Neural cell (in vitro differentiated cells): ENCODE results near the gene HINT2.

Experiments used
- EP300 ChIP-seq: fragments of 450-650 bp; conservative IDR thresholded peaks from 2 replicates; pipeline ENCODE4 v1.6.1; 2014; ENCODE audit warnings: antibody characterized with exemption, mild to moderate bottlenecking, moderate library complexity; ENCODE audit not compliant: poor library complexity, severe bottlenecking
- EZH2 ChIP-seq: fragments of 200-600, 300-800 bp; shearing (Covaris generic), sonication (generic); IDR thresholded peaks from 2 replicates; pipeline ENCODE4 v1.6.1; 2014; ENCODE audit warnings: antibody characterized with exemption, low read length, borderline replicate concordance, mild to moderate bottlenecking; ENCODE audit not compliant: insufficient read depth, poor library complexity, severe bottlenecking
- POLR2AphosphoS5 ChIP-seq: IDR thresholded peaks from 2 replicates; pipeline ENCODE4 v1.6.1; 2012
- SMC3 ChIP-seq: fragments of 450-650 bp; conservative IDR thresholded peaks from 2 replicates; pipeline ENCODE4 v1.6.1; 2014; ENCODE audit warnings: antibody characterized with exemption, mild to moderate bottlenecking, moderate library complexity; ENCODE audit not compliant: poor library complexity
- TF ChIP-seq, protein P1 (sequence below): fragments of 450-650 bp; IDR thresholded peaks from 2 replicates; pipeline ENCODE4 v1.5.1; 2014; ENCODE audit warnings: antibody characterized with exemption, mild to moderate bottlenecking, moderate library complexity; ENCODE audit not compliant: poor library complexity, severe bottlenecking
- TF ChIP-seq, protein P2 (sequence below): IDR thresholded peaks from 2 replicates; pipeline ENCODE4 v1.6.1; 2012; ENCODE audit warnings: borderline replicate concordance

GRCh38 chr9:35812025-35812602 is 2.7 kb downstream of the HINT2 start, which contains the start of gene SPAG8:
- TF ChIP-seq, protein P1, sequence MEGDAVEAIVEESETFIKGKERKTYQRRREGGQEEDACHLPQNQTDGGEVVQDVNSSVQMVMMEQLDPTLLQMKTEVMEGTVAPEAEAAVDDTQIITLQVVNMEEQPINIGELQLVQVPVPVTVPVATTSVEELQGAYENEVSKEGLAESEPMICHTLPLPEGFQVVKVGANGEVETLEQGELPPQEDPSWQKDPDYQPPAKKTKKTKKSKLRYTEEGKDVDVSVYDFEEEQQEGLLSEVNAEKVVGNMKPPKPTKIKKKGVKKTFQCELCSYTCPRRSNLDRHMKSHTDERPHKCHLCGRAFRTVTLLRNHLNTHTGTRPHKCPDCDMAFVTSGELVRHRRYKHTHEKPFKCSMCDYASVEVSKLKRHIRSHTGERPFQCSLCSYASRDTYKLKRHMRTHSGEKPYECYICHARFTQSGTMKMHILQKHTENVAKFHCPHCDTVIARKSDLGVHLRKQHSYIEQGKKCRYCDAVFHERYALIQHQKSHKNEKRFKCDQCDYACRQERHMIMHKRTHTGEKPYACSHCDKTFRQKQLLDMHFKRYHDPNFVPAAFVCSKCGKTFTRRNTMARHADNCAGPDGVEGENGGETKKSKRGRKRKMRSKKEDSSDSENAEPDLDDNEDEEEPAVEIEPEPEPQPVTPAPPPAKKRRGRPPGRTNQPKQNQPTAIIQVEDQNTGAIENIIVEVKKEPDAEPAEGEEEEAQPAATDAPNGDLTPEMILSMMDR: no peak
- peak; percentile 65 for TF ChIP-seq POLR2AphosphoS5
- TF ChIP-seq EZH2: no peak
- TF ChIP-seq EP300: peak; percentile 28
- peak; percentile 35 for TF ChIP-seq SMC3
- TF ChIP-seq, protein P2, sequence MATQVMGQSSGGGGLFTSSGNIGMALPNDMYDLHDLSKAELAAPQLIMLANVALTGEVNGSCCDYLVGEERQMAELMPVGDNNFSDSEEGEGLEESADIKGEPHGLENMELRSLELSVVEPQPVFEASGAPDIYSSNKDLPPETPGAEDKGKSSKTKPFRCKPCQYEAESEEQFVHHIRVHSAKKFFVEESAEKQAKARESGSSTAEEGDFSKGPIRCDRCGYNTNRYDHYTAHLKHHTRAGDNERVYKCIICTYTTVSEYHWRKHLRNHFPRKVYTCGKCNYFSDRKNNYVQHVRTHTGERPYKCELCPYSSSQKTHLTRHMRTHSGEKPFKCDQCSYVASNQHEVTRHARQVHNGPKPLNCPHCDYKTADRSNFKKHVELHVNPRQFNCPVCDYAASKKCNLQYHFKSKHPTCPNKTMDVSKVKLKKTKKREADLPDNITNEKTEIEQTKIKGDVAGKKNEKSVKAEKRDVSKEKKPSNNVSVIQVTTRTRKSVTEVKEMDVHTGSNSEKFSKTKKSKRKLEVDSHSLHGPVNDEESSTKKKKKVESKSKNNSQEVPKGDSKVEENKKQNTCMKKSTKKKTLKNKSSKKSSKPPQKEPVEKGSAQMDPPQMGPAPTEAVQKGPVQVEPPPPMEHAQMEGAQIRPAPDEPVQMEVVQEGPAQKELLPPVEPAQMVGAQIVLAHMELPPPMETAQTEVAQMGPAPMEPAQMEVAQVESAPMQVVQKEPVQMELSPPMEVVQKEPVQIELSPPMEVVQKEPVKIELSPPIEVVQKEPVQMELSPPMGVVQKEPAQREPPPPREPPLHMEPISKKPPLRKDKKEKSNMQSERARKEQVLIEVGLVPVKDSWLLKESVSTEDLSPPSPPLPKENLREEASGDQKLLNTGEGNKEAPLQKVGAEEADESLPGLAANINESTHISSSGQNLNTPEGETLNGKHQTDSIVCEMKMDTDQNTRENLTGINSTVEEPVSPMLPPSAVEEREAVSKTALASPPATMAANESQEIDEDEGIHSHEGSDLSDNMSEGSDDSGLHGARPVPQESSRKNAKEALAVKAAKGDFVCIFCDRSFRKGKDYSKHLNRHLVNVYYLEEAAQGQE: peak; percentile 50
